MM.1S (cell line): ENCODE data around the gene LCE6A.

Experiments
- DNase-seq: peaks from one replicate; pipeline ENCODE4 v3.0.0-alpha.2; 2015
- H2AFZ ChIP-seq: fragments of 300-600 bp; sonication (generic); 2 replicates; pipeline ENCODE4 v1.6.0; 2016; ENCODE audit warnings: antibody characterized with exemption, low read length
- H3F3A ChIP-seq: fragments of 300-600 bp; sonication (generic); 2 replicates; pipeline ENCODE4 v1.6.1; 2016; ENCODE audit warnings: mild to moderate bottlenecking, antibody characterized with exemption, low read length, moderate library complexity, mixed read lengths; ENCODE audit not compliant: insufficient read depth
- H3K27ac ChIP-seq: fragments of 300-600 bp; sonication (generic); 2 replicates; pipeline ENCODE4 v1.5.1; 2016; ENCODE audit warnings: mild to moderate bottlenecking, low read length
- H3K27me3 ChIP-seq: fragments of 300-600 bp; sonication (generic); replicated peaks from 2 replicates; pipeline ENCODE4 v1.6.0; 2016; ENCODE audit warnings: low read length; ENCODE audit not compliant: insufficient read depth
- H3K36me3 ChIP-seq: fragments of 300-600 bp; sonication (generic); replicated peaks from 2 replicates; pipeline ENCODE4 v1.6.1; 2016; ENCODE audit warnings: mild to moderate bottlenecking, low read length, mixed read lengths; ENCODE audit not compliant: insufficient read depth
- H3K4me1 ChIP-seq: fragments of 300-600 bp; sonication (generic); 2 replicates; pipeline ENCODE4 v1.6.1; 2016; ENCODE audit warnings: low read length, mixed read lengths
- H3K4me2 ChIP-seq: fragments of 300-600 bp; sonication (generic); 2 replicates; pipeline ENCODE4 v1.6.0; 2016; ENCODE audit warnings: low read depth, low read length
- H3K4me3 ChIP-seq: fragments of 300-600 bp; sonication (generic); 2 replicates; pipeline ENCODE4 v1.5.1; 2016; ENCODE audit warnings: low read length, mixed read lengths
- H3K79me2 ChIP-seq: fragments of 300-600 bp; sonication (generic); 2 replicates; pipeline ENCODE4 v1.6.1; 2016; ENCODE audit warnings: mixed run types, low read length, mixed read lengths
- H3K9ac ChIP-seq: fragments of 300-600 bp; sonication (generic); 2 replicates; pipeline ENCODE4 v1.6.1; 2016; ENCODE audit warnings: low read length, mixed read lengths
- H3K9me2 ChIP-seq: fragments of 300-600 bp; sonication (generic); replicated peaks from 2 replicates; pipeline ENCODE4 v1.6.1; 2016; ENCODE audit warnings: mild to moderate bottlenecking, low read length, mixed read lengths; ENCODE audit not compliant: insufficient read depth
- H3K9me3 ChIP-seq: fragments of 300-600 bp; sonication (generic); replicated peaks from 2 replicates; pipeline ENCODE4 v1.6.1; 2016; ENCODE audit warnings: mild to moderate bottlenecking, low read length, mixed read lengths; ENCODE audit not compliant: insufficient read depth
- H4K20me1 ChIP-seq: fragments of 300-600 bp; sonication (generic); 2 replicates; pipeline ENCODE4 v1.6.1; 2016; ENCODE audit warnings: mild to moderate bottlenecking, low read length, moderate library complexity, mixed read lengths; ENCODE audit not compliant: insufficient read depth
- CTCF ChIP-seq: fragments of 300-600 bp; sonication (generic); IDR thresholded peaks from 2 replicates; pipeline ENCODE4 v1.5.1; 2016; ENCODE audit warnings: antibody characterized with exemption, low read length, mixed read lengths
- EZH2 ChIP-seq: fragments of 300-600 bp; sonication (generic); optimal IDR thresholded peaks from 2 replicates; pipeline ENCODE3; 2017; ENCODE audit warnings: low read depth, mild to moderate bottlenecking, antibody characterized with exemption, low read length, mixed read lengths
- EZH2phosphoT487 ChIP-seq: fragments of 300-600 bp; sonication (generic); IDR thresholded peaks from 2 replicates; pipeline ENCODE4 v1.6.1; 2018; ENCODE audit warnings: antibody characterized with exemption, low read length

The LCE6A gene

GRCh38 chr1:152858062-152858461 lies 15.4 kb downstream of the LCE6A start:
- Histone ChIP-seq H3K9me3 (no peaks in the 10 kb centered on the region), H3K4me1 (no peaks in the 10 kb centered on the region), H2AFZ (no peak overlapping the region), H3F3A (no peaks in the 10 kb centered on the region), H3K27ac (no peak overlapping the region), H3K4me2 (no peak overlapping the region), H3K4me3 (no peak overlapping the region), H3K9ac (no peak overlapping the region), H3K9me2 (no peaks in the 10 kb centered on the region), H3K79me2 (no peaks in the 10 kb centered on the region), H3K27me3 (no peaks in the 10 kb centered on the region), H4K20me1 (no peaks in the 10 kb centered on the region), H3K36me3 (no peaks in the 10 kb centered on the region)
- TF ChIP-seq CTCF (no peak), EZH2phosphoT487 (no peak), EZH2 (no peak)
- DNase-seq, result no peak

GRCh38 chr1:152859696-152860095 lies 17.0 kb downstream of the LCE6A start, which contains the start of gene LCE7A:
TSS of gene LCE7A (plus strand) at chr1:152859996. CDS start at chr1:152860698, 702 bp downstream.
- no peaks in the 10 kb centered on the region for H4K20me1 ChIP-seq
- no peaks in the 10 kb centered on the region for H3F3A ChIP-seq
- H3K27ac ChIP-seq, result no peak within 1 kb of the TSS
- no peaks in the 10 kb centered on the region for H3K79me2 ChIP-seq
- H3K9ac ChIP-seq, result no peak within 1 kb of the TSS
- H2AFZ ChIP-seq, result no peak within 1 kb of the TSS
- TF ChIP-seq EZH2phosphoT487 (no peak), CTCF (no peak), EZH2 (no peak)
- no peaks in the 10 kb centered on the region for H3K36me3 ChIP-seq
- H3K4me3 ChIP-seq, result no peak within 1 kb of the TSS
- no peak for DNase-seq
- H3K4me1 ChIP-seq, result no peaks in the 10 kb centered on the region
- no peak within 1 kb of the TSS for H3K4me2 ChIP-seq
- H3K9me3 ChIP-seq, result no peaks in the 10 kb centered on the region
- H3K27me3 ChIP-seq, result no peaks in the 10 kb centered on the region
- no peaks in the 10 kb centered on the region for H3K9me2 ChIP-seq

- no peaks in the 10 kb centered on the region for H3F3A ChIP-seq
- no peak for TF ChIP-seq EZH2phosphoT487
- no peak for TF ChIP-seq CTCF
- TF ChIP-seq EZH2, result no peak
Observed at GRCh38 chr1:152860129-152860528, 17.5 kb downstream of the LCE6A start.

More at GRCh38 chr1:152860129-152860528, 17.5 kb downstream of the LCE6A start:
- Histone ChIP-seq H3K4me1 (no peaks in the 10 kb centered on the region), H3K79me2 (no peaks in the 10 kb centered on the region), H3K27ac (no peak overlapping the region), H3K9me2 (no peaks in the 10 kb centered on the region), H3K4me3 (no peak overlapping the region), H3K27me3 (no peaks in the 10 kb centered on the region), H2AFZ (no peak overlapping the region), H3K36me3 (no peaks in the 10 kb centered on the region), H3K9ac (no peak overlapping the region), H3K4me2 (no peak overlapping the region), H3K9me3 (no peaks in the 10 kb centered on the region), H4K20me1 (no peaks in the 10 kb centered on the region)
- no peak for DNase-seq
